ENCODE measurements around the gene MED19.
"Not testable (repeated sequence)": the region's sequence is repeated elsewhere in the genome, so short reads cannot be mapped to it uniquely, and the experiment has no call there.

Gene MED19, protein sequence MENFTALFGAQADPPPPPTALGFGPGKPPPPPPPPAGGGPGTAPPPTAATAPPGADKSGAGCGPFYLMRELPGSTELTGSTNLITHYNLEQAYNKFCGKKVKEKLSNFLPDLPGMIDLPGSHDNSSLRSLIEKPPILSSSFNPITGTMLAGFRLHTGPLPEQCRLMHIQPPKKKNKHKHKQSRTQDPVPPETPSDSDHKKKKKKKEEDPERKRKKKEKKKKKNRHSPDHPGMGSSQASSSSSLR

GRCh38 chr11:57711414-57712255, at the start of gene MED19:
MED19 (minus strand) TSS chr11:57712215; CDS start chr11:57712179, 36 bp downstream.
- DNase-seq (ENCODE audit: low spot score): peak; percentile 80

GRCh38 chr11:57758174-57758573, 46.2 kb upstream of the MED19 start:
- no peak for DNase-seq (ENCODE audit: low spot score)

- no peak for DNase-seq (ENCODE audit: low spot score)
Measured at GRCh38 chr11:57752954-57753353, 40.9 kb upstream of the MED19 start.

GRCh38 chr11:57751676-57752253, 39.8 kb upstream of the MED19 start, which contains the start of gene BTBD18:
BTBD18 (minus strand) TSS chr11:57751819; CDS start chr11:57751188, 631 bp downstream.
- peak; percentile 8 for DNase-seq (ENCODE audit: low spot score)

DNA sequence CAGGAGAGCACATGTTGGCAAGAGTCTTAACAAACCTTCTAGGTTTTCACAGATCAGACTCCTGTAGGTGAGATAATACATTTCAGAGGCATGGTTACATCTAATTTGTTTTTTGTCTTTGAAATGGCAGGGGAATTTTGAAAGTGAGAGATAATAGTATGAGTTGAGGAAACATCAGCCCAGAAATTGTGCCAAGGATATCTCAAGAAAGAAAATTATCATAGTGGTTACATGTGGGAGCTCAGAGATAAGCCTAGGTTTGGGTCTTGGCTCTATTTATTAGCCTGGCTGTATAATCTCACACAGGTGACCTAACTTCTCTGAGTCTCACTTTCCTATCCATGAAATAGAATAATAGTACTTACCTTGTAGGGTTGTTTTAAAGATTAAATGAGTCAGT, 39.2 kb upstream of the MED19 start:
- no peak for DNase-seq (ENCODE audit: low spot score)

DNA sequence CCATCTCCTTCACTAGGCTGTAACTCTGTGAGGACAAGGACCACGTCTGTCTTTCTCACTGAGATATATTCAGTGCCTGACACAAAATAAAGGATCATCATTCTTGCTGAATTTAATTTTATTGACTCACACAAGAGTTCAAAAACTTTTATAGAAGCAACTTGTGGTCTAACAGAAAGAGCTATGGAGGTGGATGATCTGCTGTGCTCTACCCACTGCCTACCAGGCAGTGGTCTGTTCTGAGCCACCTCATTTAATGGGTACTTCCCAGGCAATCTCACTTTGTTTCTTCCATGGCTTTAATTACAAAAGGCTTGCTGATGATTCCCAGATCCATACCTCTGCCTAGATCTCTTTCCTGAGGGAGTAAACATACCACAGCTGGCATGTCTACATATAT, 34.9 kb upstream of the MED19 start:
- no peak for DNase-seq (ENCODE audit: low spot score)

GRCh38 chr11:57745206-57745605, 33.2 kb upstream of the MED19 start:
- DNase-seq (ENCODE audit: low spot score): no peak

GRCh38 chr11:57744357-57744756, 32.3 kb upstream of the MED19 start:
- no peak for DNase-seq (ENCODE audit: low spot score)

DNA sequence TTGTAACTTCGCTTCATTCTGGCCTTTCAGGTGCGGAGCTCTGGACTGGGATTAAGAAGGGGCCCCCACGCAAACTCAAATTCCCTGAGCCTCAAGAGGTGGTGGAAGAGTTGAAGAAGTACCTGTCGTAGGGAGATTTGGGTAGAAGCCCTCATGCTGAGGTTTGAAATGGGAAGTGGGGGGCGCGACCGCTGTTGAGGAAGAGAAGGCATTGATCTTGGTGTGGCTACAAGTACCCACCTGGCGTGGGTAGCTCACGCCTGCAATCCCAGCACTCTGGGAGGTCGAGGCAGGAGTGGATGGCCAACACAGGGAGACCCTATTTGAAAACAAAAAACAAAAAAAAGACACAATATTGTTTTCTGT, 30.1 kb upstream of the MED19 start:
- DNase-seq (ENCODE audit: low spot score): no peak

DNA sequence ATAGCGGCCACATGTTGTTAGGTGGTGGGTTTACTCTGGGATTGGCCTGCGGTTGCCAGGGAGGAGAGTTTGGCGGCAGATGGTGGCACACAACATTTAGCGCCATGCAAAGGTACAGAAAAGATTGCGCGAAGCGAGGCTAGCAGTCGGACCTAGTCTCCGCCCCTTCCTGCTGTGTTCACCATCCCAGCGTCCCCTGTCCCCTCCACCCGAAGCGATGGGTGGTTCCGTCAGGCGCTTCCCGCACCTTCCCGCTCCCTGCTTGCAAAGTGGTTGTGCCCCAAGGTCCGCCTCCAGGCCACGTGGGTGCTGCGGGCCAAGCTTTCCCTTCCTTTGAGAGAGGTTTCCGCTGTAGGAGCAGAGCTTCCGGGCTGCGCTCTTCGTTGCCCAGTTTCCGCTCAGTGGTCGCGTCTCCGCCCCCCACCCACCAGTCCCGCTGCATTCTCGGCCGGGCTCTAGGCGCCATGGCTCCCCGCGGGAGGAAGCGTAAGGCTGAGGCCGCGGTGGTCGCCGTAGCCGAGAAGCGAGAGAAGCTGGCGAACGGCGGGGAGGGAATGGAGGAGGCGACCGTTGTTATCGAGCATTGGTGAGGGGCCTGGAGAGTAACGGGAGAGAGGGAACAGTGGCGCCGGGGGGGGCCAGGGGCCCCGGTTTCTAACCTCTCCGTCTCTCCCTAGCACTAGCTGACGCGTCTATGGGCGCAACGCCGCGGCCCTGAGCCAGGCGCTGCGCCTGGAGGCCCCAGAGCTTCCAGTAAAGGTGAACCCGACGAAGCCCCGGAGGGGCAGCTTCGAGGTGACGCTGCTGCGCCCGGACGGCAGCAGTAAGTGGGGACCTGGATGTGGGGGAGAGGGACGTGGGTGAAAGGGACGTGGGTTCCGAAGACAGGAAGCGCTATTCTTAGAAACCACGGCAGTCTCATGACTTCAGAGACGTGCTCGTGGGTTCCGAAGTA, 29.4 kb upstream of the MED19 start, which contains the start of gene SELENOH:
Gene SELENOH, plus strand, starts transcription at position 360 of the 955 bp plus-strand sequence. Its CDS starts 105 bp downstream, at position 465.
- peak; percentile 91 for DNase-seq (ENCODE audit: low spot score)

DNA sequence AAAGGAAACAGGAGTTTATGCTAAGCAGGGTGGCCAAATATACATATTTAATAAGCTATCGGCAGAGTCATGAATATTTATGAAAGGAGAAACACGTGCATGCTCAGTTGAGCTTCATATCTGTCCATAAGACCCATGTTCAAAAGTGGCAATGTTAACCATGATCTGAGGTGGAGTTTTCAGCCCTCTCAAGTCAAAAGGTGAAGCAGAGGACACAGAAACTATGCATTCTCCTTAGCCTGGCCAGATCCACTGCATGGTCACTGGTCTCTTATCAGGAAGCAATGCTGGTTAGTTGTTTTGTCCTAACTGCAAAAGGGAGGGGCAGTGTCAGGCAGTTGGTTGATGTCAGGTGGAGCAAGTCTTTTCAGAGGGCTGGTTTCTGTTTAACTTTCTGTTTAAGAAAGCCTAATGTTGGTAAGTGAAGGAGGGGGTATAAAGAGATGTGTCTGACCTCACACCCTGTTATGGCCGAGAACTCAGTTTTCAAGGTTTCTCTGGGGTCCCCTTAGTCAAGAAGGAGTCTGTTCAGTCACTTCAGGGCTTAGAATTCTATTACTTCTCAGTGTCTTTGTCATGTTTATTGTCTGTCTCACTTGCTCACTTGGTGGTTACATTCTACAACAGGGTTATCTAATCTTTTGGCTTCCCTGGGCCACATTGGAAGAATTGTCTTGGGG, 23.7 kb upstream of the MED19 start:
- no peak for DNase-seq (ENCODE audit: low spot score)

GRCh38 chr11:57732661-57733060, 20.6 kb upstream of the MED19 start:
- no peak for DNase-seq (ENCODE audit: low spot score)

DNA sequence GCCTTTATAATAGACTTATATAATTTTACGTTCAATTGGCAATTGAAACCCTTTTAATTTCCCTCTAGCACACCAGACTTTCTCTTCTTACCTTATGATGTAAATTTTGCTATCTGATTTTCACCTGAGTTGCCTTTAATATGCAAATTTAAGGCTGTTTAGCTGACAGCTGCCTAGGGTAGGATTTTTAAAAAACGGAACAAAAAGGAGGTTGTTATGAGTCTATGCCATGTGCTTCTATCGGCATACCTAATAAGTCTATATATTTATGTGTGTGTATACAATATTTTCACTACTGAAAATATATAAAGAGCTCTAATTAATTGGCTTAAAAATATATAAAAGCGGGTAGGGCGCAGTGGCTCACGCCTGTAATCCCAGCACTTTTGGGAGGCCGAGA, 17.5 kb upstream of the MED19 start:
- no peak for DNase-seq (ENCODE audit: low spot score)

DNA sequence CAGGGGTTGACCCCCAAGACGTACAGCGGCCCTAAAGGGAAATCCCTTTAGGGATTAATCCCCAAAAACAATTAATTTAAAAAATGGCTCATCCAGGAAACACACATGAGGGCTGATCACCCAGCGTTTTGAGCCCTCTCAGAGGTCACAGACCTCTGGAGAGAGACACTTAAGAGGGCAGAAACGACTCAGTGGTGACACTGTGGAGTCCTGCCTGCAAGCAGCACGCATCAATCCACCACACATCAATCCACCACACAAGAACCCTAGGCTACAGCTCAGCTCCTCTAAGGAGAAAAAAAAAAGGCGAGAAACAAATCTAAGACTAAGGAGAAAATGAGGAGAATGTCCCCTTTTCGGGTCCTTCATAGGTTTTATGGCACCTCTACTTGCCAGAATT, 16.8 kb upstream of the MED19 start:
- DNase-seq (ENCODE audit: low spot score): no peak

- no peak for DNase-seq (ENCODE audit: low spot score)
Measured at GRCh38 chr11:57727185-57727584, 15.2 kb upstream of the MED19 start.

DNA sequence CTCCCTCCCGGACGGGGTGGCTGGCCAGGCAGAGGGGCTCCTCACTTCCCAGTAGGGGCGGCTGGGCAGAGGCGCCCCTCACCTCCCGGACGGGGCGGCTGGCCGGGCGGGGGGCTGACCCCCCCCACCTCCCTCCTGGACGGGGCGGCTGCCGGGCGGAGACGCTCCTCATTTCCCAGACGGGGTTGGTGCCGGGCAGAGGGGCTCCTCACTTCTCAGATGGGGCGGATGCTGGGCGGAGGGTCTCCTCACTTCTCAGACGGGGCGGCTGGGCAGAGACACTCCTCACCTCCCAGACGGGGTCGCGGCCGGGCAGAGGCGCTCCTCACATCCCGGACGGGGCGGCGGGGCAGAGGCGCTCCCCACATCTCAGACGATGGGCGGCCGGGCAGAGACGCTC, 4.7 kb upstream of the MED19 start:
- not testable (repeated sequence) for DNase-seq (ENCODE audit: low spot score)

- DNase-seq (ENCODE audit: low spot score): no peak
Measured at GRCh38 chr11:57713835-57714234, 1.8 kb upstream of the MED19 start.

DNA sequence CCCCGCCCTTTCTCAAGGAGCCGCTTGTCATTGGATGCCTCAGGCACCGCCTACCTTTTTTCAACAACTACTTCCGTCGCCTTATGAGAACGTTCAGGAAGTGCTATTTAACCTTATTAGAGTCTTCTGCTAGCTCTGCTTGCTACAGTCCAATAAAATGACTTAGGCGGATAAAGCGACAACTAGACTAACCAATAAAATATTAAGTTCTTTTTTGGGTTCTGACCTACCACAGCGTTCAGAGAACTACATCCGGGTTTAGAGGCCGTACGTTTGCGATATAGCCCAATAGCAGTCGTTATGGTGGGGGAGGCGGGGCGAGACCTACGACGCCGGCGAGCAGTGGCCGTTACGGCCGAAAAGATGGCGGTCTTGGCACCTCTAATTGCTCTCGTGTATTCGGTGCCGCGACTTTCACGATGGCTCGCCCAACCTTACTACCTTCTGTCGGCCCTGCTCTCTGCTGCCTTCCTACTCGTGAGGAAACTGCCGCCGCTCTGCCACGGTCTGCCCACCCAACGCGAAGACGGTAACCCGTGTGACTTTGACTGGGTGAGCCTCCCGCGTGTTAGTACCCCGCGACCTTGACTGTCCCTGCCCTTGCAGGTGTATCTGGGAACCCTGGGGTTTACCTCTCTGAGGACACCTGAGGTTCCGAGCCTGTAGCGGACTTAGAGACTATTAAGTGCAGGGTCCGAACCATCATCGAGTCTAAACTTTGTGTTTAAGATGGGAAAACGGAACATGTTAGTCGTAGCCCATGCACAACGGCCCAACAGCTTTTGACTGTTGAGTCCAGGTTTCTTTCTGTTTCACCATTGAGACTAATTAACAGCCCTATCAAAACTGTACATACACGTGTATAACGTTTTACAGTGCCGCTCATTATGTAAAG, 488 bp upstream of the MED19 start, which contains the start of gene TMX2:
Gene TMX2, plus strand, starts transcription at position 338 of the 895 bp plus-strand sequence. Its CDS starts 26 bp downstream, at position 364.
- DNase-seq (ENCODE audit: low spot score): peak; percentile 95

- DNase-seq (ENCODE audit: low spot score): no peak
Measured at GRCh38 chr11:57709802-57710367, 2.1 kb downstream of the MED19 start.

GRCh38 chr11:57705432-57705831, 6.6 kb downstream of the MED19 start:
- DNase-seq (ENCODE audit: low spot score): not testable (repeated sequence)
